MCF 10A (cell line): Measurements from ENCODE around the gene PXK. TPM values are rescaled to one million over a fixed set of nuclear protein-coding genes. Genes with fewer than 3 reads are reported as not detected.

Experiments
- BruUV-seq: library from RNA; stranded (reverse); fragments of 400-500 nt; replicated peaks from 2 replicates; lab custom pipeline; 2021; lab: Mats Ljungman, UMichigan
- CTCF ChIA-PET: fragments of 300-600 bp; sonication (Branson Sonifier 250); formaldehyde crosslinking; extraction: SDS; loops from one replicate; lab custom pipeline; 2021; ENCODE audit warnings: antibody characterized with exemption, inconsistent platforms; lab: Yijun Ruan, JAX
- POLR2A ChIA-PET: fragments of 300-600, 350-650 bp; sonication (Branson Sonifier 250); formaldehyde crosslinking; extraction: SDS; loops from one replicate; lab custom pipeline; 2020; ENCODE audit warnings: antibody characterized with exemption, inconsistent platforms; lab: Yijun Ruan, JAX
- DNase-seq: peaks from one replicate; pipeline ENCODE4 v3.0.0-alpha.2; 2018; ENCODE audit not compliant: unreplicated experiment
- H3K27ac Mint-ChIP-seq: one replicate; pipeline ENCODE4 v1.8.0; 2022; ENCODE audit warnings: mild to moderate bottlenecking, low read depth, mixed read lengths; ENCODE audit not compliant: unreplicated experiment
- H3K27me3 Mint-ChIP-seq: one replicate; pipeline ENCODE4 v1.8.0; 2022; ENCODE audit warnings: mixed read lengths; ENCODE audit not compliant: insufficient read depth, unreplicated experiment
- H3K36me3 Mint-ChIP-seq: one replicate; pipeline ENCODE4 v1.8.0; 2022; ENCODE audit warnings: mild to moderate bottlenecking, moderate library complexity, mixed read lengths; ENCODE audit not compliant: insufficient read depth, unreplicated experiment
- H3K4me1 Mint-ChIP-seq: one replicate; pipeline ENCODE4 v1.8.0; 2022; ENCODE audit warnings: mixed read lengths; ENCODE audit not compliant: insufficient read depth, unreplicated experiment
- H3K4me3 Mint-ChIP-seq: one replicate; pipeline ENCODE4 v1.8.0; 2022; ENCODE audit warnings: mild to moderate bottlenecking, moderate library complexity, mixed read lengths; ENCODE audit not compliant: unreplicated experiment
- H3K9me3 Mint-ChIP-seq: one replicate; pipeline ENCODE4 v1.8.0; 2022; ENCODE audit warnings: mixed read lengths; ENCODE audit not compliant: unreplicated experiment
- CTCF ChIP-seq: fragments of 200-600 bp; IDR thresholded peaks from one replicate; pipeline ENCODE4 v1.8.0; 2022; ENCODE audit warnings: antibody characterized with exemption, mild to moderate bottlenecking; ENCODE audit not compliant: unreplicated experiment
- intact Hi-C: fragments of 100-400 bp; cut with micrococcal nuclease; formaldehyde crosslinking; loops from 2 replicates; pipeline ENCODE4 v1.14.1; 2022
- total RNA-seq: library from RNA; stranded (reverse); gene quantifications from 2 replicates; pipeline ENCODE4 v1.2.3, GENCODE V29; 2022

The PXK gene
- total RNA-seq, 1 experiment from 2014 or later: 62.2 TPM

GRCh38 chr3:58411851-58412830 lies 79.4 kb downstream of the PXK start:
- no TSS peak for BruUV-seq
- Mint-ChIP-seq H3K27ac (no peak overlapping the region), H3K9me3 (no peaks in the 10 kb centered on the region), H3K4me3 (no peak overlapping the region), H3K27me3 (no peaks in the 10 kb centered on the region), H3K4me1 (peaks cover 5% of the 10 kb centered on the region), H3K36me3 (peaks cover 61% of the 10 kb centered on the region)
- ChIA-PET CTCF (interaction anchor here (0.5 to 3.9 kb wide), 14 partner anchors 10 to 245 kb away, joined by 3 to 30 read pairs (median 5); partner anchors contain the start of genes HTD2 and RPP14), POLR2A (interaction anchor here (0.7 to 2.7 kb wide), 3 partner anchors 8 to 234 kb away, joined by 3 to 8 read pairs (median 3); partner anchors contain the start of genes HTD2 and RPP14)
- no peak for TF ChIP-seq CTCF
- no peak for DNase-seq
- intact Hi-C loops: loop anchor here (5.0 kb wide), 1 partner anchor 225 kb away; no protein-coding TSS in a partner anchor

GRCh38 chr3:58414538-58415197 lies 82.0 kb downstream of the PXK start:
- Mint-ChIP-seq H3K9me3 (no peaks in the 10 kb centered on the region), H3K4me1 (peaks cover 5% of the 10 kb centered on the region), H3K36me3 (peaks cover 58% of the 10 kb centered on the region), H3K4me3 (no peak overlapping the region), H3K27me3 (no peaks in the 10 kb centered on the region), H3K27ac (no peak overlapping the region)
- no TSS peak for BruUV-seq
- peak; percentile 66 for TF ChIP-seq CTCF
- ChIA-PET CTCF (interaction anchor here (0.6 to 4.7 kb wide), 27 partner anchors 9 to 237 kb away, joined by 3 to 32 read pairs (median 6); partner anchors contain the start of gene HTD2), POLR2A (interaction anchor here (0.9 to 2.3 kb wide), 3 partner anchors 19 to 107 kb away, joined by 3 to 16 read pairs (median 4); partner anchors contain the start of genes PDHB and PXK)
- intact Hi-C loops: loop anchor here (1.0 to 5.0 kb wide), 4 partner anchors 79 to 227 kb away; no protein-coding TSS in a partner anchor
- peak; percentile 74 for DNase-seq

- no peak for DNase-seq
- no peak overlapping the region for H3K4me3 Mint-ChIP-seq
- no peak for TF ChIP-seq CTCF
- no peaks in the 10 kb centered on the region for H3K9me3 Mint-ChIP-seq
- no peaks in the 10 kb centered on the region for H3K27me3 Mint-ChIP-seq
- intact Hi-C loops: no loop called here
- ChIA-PET CTCF (interaction anchor here (0.7 to 4.7 kb wide), 19 partner anchors 8 to 118 kb away, joined by 3 to 32 read pairs (median 12); partner anchors contain the start of gene HTD2), POLR2A (interaction anchor here (0.9 to 2.3 kb wide), 3 partner anchors 15 to 95 kb away, joined by 3 to 16 read pairs (median 4); partner anchors contain the start of gene PXK)
- H3K4me1 Mint-ChIP-seq: peaks cover 5% of the 10 kb centered on the region
- no peak overlapping the region for H3K27ac Mint-ChIP-seq
- BruUV-seq: no TSS peak
- peaks cover 54% of the 10 kb centered on the region for H3K36me3 Mint-ChIP-seq
Measured at GRCh38 chr3:58416191-58416590, 83.5 kb downstream of the PXK start.
